Measurements from ENCODE around the gene STK38L.

Gene STK38L

GRCh38 chr12:27279826-27280225 is 35.7 kb downstream of the STK38L start:
- Histone ChIP-seq H4K20me1 (peaks cover 0 to 15% (median 0%) of the 10 kb centered on the region in 11 experiments; a peak in 3 of 22 replicates), H3K27ac (no peak overlapping the region)

GRCh38 chr12:27280412-27280811 is 36.3 kb downstream of the STK38L start:
- Histone ChIP-seq H3K27ac (no peak overlapping the region), H3K9ac (no peak overlapping the region), H3K27me3 (no peaks in the 10 kb centered on the region), H3K9me3 (replicated peaks in 1 of 11) (no peaks in the 10 kb centered on the region), H3K4me3 (no peak overlapping the region), H3K4me1 (peaks cover 0 to 18% (median 5%) of the 10 kb centered on the region in 10 experiments; a peak in 14 of 20 replicates), H3K36me3 (peaks cover 0 to 6% (median 0%) of the 10 kb centered on the region in 11 experiments; a peak in 2 of 22 replicates), H3K4me2 (no peak overlapping the region), H4K20me1 (peaks cover 0 to 12% (median 0%) of the 10 kb centered on the region in 11 experiments; a peak in 3 of 22 replicates)
- no peak for TF ChIP-seq Cebpa-rat (IDR thresholded peaks at IDR 0.05)

More at GRCh38 chr12:27279826-27280225, 35.7 kb downstream of the STK38L start:
- no peak overlapping the region for H3K9ac ChIP-seq
- no peak overlapping the region for H3K4me3 ChIP-seq
- H3K27me3 ChIP-seq, result no peaks in the 10 kb centered on the region
- peaks cover 0 to 6% (median 0%) of the 10 kb centered on the region in 11 experiments; a peak in 2 of 22 replicates for H3K36me3 ChIP-seq
- H3K9me3 ChIP-seq (replicated peaks in 1 of 11), result no peaks in the 10 kb centered on the region
- peaks cover 0 to 18% (median 4%) of the 10 kb centered on the region in 10 experiments; a peak in 14 of 20 replicates for H3K4me1 ChIP-seq
- no peak for TF ChIP-seq Cebpa-rat (IDR thresholded peaks at IDR 0.05)
- no peak overlapping the region for H3K4me2 ChIP-seq

- Histone ChIP-seq H3K9me3 (replicated peaks in 1 of 11) (no peaks in the 10 kb centered on the region), H3K27me3 (no peaks in the 10 kb centered on the region), H3K9ac (no peak overlapping the region), H4K20me1 (peaks cover 0 to 11% (median 0%) of the 10 kb centered on the region in 11 experiments; a peak in 4 of 22 replicates), H3K36me3 (peaks cover 0 to 6% (median 0%) of the 10 kb centered on the region in 11 experiments; a peak in 2 of 22 replicates), H3K4me3 (no peak overlapping the region), H3K27ac (no peak overlapping the region), H3K4me2 (no peak overlapping the region), H3K4me1 (peaks cover 0 to 11% (median 5%) of the 10 kb centered on the region in 10 experiments; a peak in 14 of 20 replicates)
- TF ChIP-seq Cebpa-rat (IDR thresholded peaks at IDR 0.05), result no peak
These were observed 38.7 kb downstream of the STK38L start for GRCh38 chr12:27282754-27283153.

- TF ChIP-seq Cebpa-rat (IDR thresholded peaks at IDR 0.05), result no peak
- Histone ChIP-seq H3K27ac (no peak overlapping the region), H3K4me2 (no peak overlapping the region), H3K4me1 (peaks cover 0 to 10% (median 5%) of the 10 kb centered on the region in 10 experiments; a peak in 14 of 20 replicates), H3K9me3 (replicated peaks in 1 of 11) (no peaks in the 10 kb centered on the region), H4K20me1 (peaks cover 0 to 7% (median 0%) of the 10 kb centered on the region in 11 experiments; a peak in 3 of 22 replicates), H3K27me3 (no peaks in the 10 kb centered on the region), H3K36me3 (peaks cover 0 to 6% (median 0%) of the 10 kb centered on the region in 11 experiments; a peak in 2 of 22 replicates), H3K4me3 (no peak overlapping the region), H3K9ac (no peak overlapping the region)
These were observed 39.9 kb downstream of the STK38L start for GRCh38 chr12:27284021-27284420.

- TF ChIP-seq Cebpa-rat (IDR thresholded peaks at IDR 0.05), result no peak
- Histone ChIP-seq H3K4me1 (peaks cover 0 to 10% (median 5%) of the 10 kb centered on the region in 10 experiments; a peak in 14 of 20 replicates), H3K9me3 (replicated peaks in 1 of 11) (no peaks in the 10 kb centered on the region), H3K27me3 (no peaks in the 10 kb centered on the region), H3K9ac (no peak overlapping the region), H3K4me2 (peak overlapping the region in 4 of 11 experiments; percentile 2 to 27 (median 12); a peak in 3 of 22 replicates), H3K36me3 (peaks cover 0 to 6% (median 0%) of the 10 kb centered on the region in 11 experiments; a peak in 2 of 22 replicates), H3K4me3 (no peak overlapping the region), H4K20me1 (peaks cover 0 to 11% (median 0%) of the 10 kb centered on the region in 11 experiments; a peak in 3 of 22 replicates), H3K27ac (no peak overlapping the region)
These were observed 40.7 kb downstream of the STK38L start for GRCh38 chr12:27284751-27285150.

GRCh38 chr12:27285403-27285802 is 41.3 kb downstream of the STK38L start:
- peaks cover 0 to 7% (median 0%) of the 10 kb centered on the region in 11 experiments; a peak in 2 of 22 replicates for H3K36me3 ChIP-seq
- no peaks in the 10 kb centered on the region for H3K27me3 ChIP-seq
- TF ChIP-seq Cebpa-rat (IDR thresholded peaks at IDR 0.05), result no peak
- peaks cover 0 to 10% (median 5%) of the 10 kb centered on the region in 10 experiments; a peak in 13 of 20 replicates for H3K4me1 ChIP-seq
- no peaks in the 10 kb centered on the region for H3K9me3 ChIP-seq (replicated peaks in 1 of 11)
- H4K20me1 ChIP-seq, result peaks cover 0 to 12% (median 0%) of the 10 kb centered on the region in 11 experiments; a peak in 3 of 22 replicates
- H3K4me2 ChIP-seq, result no peak overlapping the region
- no peak overlapping the region for H3K27ac ChIP-seq
- no peak overlapping the region for H3K4me3 ChIP-seq
- H3K9ac ChIP-seq, result no peak overlapping the region

- TF ChIP-seq Cebpa-rat (IDR thresholded peaks at IDR 0.05), result no peak
- Histone ChIP-seq H3K4me1 (peaks cover 0 to 10% (median 5%) of the 10 kb centered on the region in 10 experiments; a peak in 13 of 20 replicates), H3K9ac (no peak overlapping the region), H3K36me3 (peaks cover 0 to 16% (median 0%) of the 10 kb centered on the region in 11 experiments; a peak in 3 of 22 replicates), H3K4me3 (no peak overlapping the region), H3K4me2 (no peak overlapping the region), H3K9me3 (replicated peaks in 1 of 11) (no peaks in the 10 kb centered on the region), H4K20me1 (peaks cover 0 to 26% (median 0%) of the 10 kb centered on the region in 11 experiments; a peak in 3 of 22 replicates), H3K27ac (no peak overlapping the region), H3K27me3 (no peaks in the 10 kb centered on the region)
These were observed 45.3 kb downstream of the STK38L start for GRCh38 chr12:27289414-27289813.

GRCh38 chr12:27290501-27291168 is 46.5 kb downstream of the STK38L start:
- H3K9me3 ChIP-seq (replicated peaks in 1 of 11), result no peaks in the 10 kb centered on the region
- no peak overlapping the region for H3K27ac ChIP-seq
- H3K4me1 ChIP-seq, result 0 out of 20 replicates have a peak, but pooled peaks cover 0 to under 1% (median 0%) of the 10 kb centered on the region in 10 experiments
- peaks cover 0 to 23% (median 0%) of the 10 kb centered on the region in 11 experiments; a peak in 3 of 22 replicates for H4K20me1 ChIP-seq
- H3K9ac ChIP-seq, result no peak overlapping the region
- no peak for TF ChIP-seq Cebpa-rat (IDR thresholded peaks at IDR 0.05)
- H3K27me3 ChIP-seq, result no peaks in the 10 kb centered on the region
- H3K36me3 ChIP-seq, result peaks cover 0 to 21% (median 0%) of the 10 kb centered on the region in 11 experiments; a peak in 3 of 22 replicates
- no peak overlapping the region for H3K4me2 ChIP-seq
- H3K4me3 ChIP-seq, result no peak overlapping the region

GRCh38 chr12:27291862-27292261 is 47.8 kb downstream of the STK38L start:
- H4K20me1 ChIP-seq, result peaks cover 0 to 22% (median 0%) of the 10 kb centered on the region in 11 experiments; a peak in 2 of 22 replicates
- H3K4me2 ChIP-seq, result no peak overlapping the region
- no peak overlapping the region for H3K4me3 ChIP-seq
- no peaks in the 10 kb centered on the region for H3K9me3 ChIP-seq (replicated peaks in 1 of 11)
- peaks cover 0 to 29% (median 0%) of the 10 kb centered on the region in 11 experiments; a peak in 3 of 22 replicates for H3K36me3 ChIP-seq
- H3K4me1 ChIP-seq, result 0 out of 20 replicates have a peak, but pooled peaks cover 0 to 4% (median 0%) of the 10 kb centered on the region in 10 experiments
- TF ChIP-seq Cebpa-rat (IDR thresholded peaks at IDR 0.05), result no peak
- H3K9ac ChIP-seq, result no peak overlapping the region
- no peak overlapping the region for H3K27ac ChIP-seq
- H3K27me3 ChIP-seq, result no peaks in the 10 kb centered on the region

Measured in BLaER1 treated with 17β-estradiol and CSF1 and Interleukin-3, amounts not matched to agents 10 nM and 100 nM (cell line).